T1000 (cell line): ENCODE results near the gene ATXN10.
"Not testable (repeated sequence)": the region's sequence is repeated elsewhere in the genome, so short reads cannot be mapped to it uniquely, and the experiment has no call there.

Experiments
- DNase-seq: peaks from one replicate; lab custom pipeline; 2025; ENCODE audit warnings: mixed read lengths; lab: John Stamatoyannopoulos, UW

Gene ATXN10

DNA sequence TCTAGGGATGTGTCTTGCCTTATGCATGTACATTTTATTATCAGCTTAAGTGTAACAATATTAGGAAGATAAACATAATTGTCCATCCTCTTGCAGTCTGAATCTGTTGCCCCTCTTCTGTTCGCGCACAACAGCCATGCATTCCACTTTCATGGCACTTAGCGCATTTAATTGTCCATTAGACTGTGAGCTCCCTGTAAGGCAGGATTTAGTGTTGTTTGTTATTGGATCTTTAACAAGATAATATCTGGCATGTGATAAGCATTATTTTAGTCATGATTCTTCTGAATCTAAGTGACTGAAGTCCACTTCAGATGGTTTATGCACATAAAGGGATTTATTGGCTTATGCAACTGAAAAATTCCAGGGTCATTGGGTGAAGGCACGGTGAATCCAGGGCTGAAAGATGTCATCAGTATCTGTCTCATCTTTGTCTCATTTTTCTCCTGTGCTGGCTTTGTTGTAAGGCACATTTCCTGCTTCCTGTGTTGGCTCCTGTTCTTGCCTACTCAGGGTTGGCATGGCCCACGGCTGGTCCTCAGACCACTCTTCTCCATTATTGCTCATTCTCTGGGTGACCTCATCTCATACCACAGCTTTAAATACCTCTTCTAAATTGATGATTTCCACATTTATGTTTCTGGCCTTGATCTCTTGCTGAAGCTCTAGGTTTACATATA is 37.6 kb downstream of the ATXN10 start:
- peak; percentile 50 for DNase-seq

DNA sequence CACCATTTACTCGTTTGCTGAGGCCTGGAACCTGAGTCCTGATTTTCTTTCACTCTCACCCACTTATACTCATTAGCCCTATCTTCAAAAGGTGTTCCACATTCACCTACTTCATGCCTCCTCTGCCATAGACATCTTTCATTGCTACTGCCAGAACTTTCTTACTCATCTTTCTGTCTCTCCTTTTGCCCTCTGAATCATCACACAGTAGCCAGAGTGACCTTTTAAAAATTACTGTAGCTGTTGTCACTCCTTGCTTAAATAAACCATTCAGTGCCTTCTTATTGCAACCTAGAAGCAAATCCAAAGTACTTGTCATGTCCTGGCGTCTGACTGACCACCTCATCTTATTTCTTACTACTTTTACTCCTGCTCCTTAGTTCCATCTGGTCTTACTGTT is 38.2 kb downstream of the ATXN10 start:
- DNase-seq: no peak

DNA sequence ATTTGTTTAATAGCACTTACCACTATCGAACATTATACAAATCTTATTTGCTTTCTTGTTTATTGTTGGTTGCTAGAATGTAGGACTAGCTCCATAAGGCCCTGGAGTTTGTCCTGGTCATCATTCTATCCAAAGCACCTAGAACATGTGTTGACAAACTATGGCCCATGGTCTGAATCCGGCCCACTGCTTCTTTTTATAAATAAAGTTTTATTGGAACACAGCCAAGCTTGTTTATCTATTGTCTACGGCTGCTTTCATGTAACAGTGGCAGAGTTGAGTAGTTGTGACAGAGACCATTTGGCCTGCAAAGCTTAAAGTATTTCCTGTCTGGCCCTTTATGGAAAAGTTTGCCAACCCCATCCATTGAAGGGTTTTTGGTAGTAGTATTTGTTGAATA is 38.8 kb downstream of the ATXN10 start:
- DNase-seq: no peak

- DNase-seq: not testable (repeated sequence)
Measured at GRCh38 chr22:45714390-45714789, 42.8 kb downstream of the ATXN10 start.

DNA sequence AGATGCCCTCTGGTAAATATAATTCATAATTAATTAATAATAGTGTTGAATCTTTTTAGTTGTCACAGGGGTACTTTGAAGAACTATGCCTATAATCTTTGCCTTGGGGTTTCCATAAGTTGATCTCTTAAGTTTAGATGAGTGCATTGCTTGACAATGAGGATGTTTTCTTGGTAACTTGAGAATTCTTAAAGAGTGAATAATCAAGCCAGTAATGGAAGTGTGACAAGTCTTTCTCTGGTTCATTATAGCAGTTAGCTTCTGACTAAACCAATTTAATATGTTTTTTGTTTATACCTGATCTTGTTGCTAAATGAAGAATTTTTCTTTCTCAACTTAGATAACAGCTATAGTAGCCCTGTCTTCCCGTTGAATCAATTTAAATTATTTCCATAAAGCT is 46.2 kb downstream of the ATXN10 start:
- DNase-seq: no peak

GRCh38 chr22:45718391-45718790 is 46.8 kb downstream of the ATXN10 start:
- DNase-seq: no peak

DNA sequence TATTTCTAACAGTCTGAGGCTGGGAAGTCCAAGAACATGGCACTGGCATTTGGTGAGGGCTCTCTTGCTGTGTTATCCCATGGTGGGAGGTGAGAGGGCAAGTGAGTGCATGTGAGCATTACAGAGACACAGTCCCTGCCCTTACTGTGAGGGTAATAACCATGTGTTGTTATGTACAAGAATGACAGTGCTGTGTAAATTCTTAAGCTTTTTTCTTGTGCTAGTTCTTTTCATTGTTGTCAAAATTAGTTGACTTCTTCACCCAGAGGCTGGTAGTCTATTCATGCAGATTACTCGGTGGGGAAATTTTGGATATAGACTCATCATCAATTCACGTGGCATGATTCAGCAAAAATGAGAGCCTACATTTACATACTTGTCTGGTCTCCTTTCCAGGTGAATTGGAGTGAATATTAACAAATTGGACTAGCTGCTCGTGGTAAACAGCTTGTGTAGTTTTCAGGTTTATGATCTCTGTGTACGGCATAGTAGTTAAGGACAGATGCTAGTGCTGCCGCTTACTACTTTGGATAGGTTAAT is 49.3 kb downstream of the ATXN10 start:
- no peak for DNase-seq

DNA sequence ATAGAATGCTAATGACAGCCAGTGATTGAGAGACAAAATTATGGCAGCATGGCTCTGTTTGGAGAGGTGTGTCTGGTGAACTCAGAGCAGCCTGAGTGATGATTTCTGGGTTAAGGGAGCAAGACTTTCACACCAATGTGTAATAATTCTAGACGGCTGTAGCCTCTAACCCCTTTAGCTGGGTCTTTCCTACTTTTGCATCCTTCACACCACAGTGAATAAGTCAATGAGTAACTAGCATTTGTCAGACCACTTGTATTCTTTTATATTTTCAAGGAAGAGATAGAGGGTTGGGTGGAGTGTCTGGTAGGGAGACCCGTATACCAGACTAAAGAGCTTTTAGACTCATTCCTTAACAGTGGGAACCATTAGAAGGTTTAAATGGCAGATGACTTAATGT is 50.4 kb downstream of the ATXN10 start:
- DNase-seq: no peak

DNA sequence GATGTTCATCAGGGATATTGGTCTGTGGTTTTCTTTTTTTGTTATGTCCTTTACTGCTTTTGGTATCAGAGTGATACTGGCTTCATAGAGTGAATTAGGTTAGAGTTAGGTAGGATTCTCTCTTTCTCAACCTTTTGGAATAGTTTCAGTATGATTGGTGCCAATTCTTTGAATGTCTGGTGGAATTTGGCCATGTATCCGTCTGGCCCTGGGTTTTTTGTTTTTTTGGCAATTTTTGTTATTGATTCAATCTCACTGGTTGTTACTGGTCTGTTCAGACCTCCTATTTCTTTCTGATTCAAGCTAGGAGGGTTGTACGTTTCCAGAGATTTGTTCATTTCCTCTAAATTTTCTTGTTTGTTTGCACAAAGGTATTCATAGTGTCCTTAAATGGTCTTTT is 54.4 kb downstream of the ATXN10 start:
- no peak for DNase-seq

GRCh38 chr22:45731041-45731797 is 59.6 kb downstream of the ATXN10 start:
- no peak for DNase-seq

DNA sequence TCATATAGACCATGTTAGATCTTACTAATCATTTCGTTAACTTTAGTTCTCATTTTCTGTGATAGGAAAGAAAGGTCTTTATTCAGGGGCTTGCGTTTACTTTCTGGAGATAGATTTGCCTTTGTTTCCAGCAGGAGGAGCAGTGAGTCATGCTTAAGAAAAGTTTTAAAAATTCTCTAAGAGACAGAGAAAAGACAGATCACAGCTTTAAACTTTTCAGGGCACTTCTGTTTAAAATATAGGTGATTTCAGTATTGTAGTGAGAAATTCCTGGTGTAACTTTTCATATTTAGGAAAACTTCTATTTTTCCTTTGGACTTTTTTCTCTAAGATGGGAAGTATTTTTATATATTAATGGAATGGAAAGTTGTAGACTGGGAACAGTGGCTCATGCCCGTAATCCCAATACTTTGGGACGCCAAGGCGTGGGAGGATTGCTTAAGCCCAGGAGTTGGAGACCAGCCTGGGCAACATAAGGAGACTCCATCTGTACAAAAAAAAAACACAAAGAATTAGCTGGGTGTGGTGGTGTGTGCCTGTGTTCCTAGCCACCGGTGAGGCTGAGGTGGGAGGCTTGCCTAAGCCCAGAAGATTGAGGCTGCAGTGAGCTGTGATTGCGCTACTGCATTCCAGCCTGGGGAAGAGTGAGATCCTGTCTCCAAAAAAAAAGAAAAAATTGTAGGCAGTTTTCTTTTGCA is 60.3 kb downstream of the ATXN10 start:
- DNase-seq: no peak

- DNase-seq: no peak
Measured at GRCh38 chr22:45735273-45735672, 63.6 kb downstream of the ATXN10 start.

GRCh38 chr22:45738206-45738605 is 66.6 kb downstream of the ATXN10 start:
- DNase-seq: no peak

DNA sequence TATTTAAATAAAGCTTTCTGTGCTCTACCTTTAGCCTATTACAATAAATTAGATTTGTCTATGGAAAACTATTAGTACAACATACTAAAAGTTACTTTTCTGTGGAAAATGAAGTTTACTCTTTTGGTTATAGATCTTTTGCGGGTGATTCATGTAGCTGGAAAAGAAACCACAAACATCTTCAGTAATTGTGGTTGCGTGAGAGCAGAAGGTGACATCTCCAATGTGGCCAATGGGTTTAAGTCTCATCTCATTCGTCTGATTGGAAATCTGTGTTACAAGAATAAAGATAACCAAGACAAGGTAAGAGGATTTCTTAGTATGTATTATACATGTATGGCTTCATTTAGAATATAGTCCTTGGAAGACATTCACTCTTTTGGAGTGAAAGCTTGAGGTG is 68.6 kb downstream of the ATXN10 start:
- no peak for DNase-seq

DNA sequence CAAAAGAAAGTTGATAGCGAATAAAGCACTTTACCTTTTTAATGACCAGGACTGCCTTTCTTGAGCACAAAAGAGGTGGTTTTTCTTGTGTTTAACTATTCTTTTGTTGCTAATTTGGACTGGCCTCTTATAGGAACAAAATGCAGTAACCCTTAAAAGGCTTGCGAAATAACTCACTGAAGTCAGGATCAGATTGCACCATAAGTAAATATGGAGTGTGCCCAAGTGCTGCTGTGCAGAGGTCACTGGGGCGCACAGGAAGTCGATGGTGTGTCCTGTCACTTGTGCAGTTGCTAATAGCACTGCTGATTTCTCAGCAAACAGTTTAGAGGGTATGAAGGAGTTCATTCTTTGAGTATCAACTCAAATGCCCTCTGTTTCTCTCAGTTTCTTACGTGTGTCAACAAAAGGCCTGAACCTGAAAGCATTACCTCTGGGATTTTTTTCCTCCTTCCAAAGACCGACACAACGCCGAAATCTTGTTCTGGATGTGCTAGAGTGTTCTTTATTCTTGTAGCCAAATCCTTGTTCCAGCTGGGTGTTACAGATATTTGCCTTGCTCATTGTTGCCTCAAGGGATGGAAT is 71.3 kb downstream of the ATXN10 start:
- no peak for DNase-seq

GRCh38 chr22:45743687-45744086 is 72.1 kb downstream of the ATXN10 start:
- DNase-seq: no peak

GRCh38 chr22:45744442-45744841 is 72.8 kb downstream of the ATXN10 start:
- no peak for DNase-seq

DNA sequence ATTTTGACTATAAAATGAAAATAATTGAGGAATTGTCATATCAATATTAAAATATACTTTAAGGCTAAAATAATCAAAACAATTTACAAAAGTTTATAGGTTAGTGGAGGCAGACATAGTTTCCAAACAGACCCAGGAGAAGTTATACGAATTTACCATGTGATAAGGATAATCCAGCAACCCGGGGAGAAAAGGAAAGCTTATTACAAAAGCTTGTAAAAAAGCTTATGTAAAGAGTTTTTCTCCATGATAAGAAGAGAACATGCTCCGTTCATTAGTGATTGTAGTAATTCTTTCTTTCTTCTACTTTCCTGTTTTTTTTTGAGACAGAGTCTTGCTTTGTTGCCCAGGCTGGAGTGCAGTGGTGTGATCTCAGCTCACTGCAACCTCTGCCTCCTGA is 79.0 kb downstream of the ATXN10 start:
- no peak for DNase-seq

DNA sequence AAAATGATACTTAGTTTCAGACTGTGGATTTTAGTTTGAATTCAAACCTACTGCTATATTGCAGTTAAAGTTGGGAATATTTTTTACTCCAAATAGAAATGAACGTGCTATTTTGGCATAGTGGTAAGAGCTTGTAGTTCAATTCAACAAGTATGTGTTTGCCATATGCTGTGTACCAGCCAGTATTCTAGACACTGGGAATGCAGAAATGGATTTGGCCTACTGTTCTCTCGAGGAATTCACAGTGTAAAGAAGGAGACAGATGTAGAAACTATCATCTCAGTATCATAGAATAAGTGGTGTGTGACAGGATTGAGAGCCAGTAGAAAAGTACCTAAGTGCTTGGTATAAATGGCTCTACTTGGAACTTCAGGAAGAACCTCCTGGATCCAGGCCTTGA is 80.4 kb downstream of the ATXN10 start:
- DNase-seq: no peak

DNA sequence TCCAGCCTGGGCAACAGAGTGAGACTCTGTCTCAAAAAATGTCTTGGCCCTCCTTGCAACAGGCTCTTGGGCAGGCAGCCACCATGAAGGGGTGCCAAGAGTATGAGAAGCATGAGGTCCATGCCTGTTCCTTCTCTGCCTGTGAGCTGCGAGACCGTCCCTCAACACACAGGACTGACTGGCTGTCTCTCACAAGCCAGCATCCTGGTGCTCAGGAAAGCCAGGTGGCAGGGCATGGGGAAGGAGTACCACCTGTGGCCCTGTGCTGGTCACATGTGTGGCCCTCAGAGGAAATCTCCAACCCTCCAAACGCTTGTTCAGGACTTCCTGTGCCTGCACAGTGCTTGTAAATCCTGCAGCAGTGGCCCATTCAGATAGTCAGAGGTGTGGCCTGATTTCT is 83.2 kb downstream of the ATXN10 start:
- DNase-seq: no peak

GRCh38 chr22:45756558-45756957 is 84.9 kb downstream of the ATXN10 start:
- no peak for DNase-seq

DNA sequence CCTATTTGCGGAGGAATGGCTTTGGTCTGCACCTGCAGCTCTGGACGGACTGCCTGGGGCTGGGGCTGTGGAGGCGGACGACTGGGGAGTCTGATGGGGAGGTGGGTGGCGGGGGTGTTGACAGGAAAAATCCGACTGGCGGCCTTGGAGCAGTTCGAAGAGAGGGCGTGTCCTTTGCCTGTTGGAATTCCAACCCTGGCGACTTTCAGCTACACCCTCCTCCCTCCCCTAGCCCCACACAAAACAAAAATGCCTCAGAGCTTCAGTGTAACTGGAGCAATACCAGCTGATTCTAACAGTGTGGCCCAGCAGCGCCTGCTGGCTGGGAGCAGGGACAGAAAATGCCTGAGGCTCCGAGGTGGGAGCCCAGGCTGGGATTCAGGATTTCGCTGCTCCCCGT is 85.4 kb downstream of the ATXN10 start:
- no peak for DNase-seq

DNA sequence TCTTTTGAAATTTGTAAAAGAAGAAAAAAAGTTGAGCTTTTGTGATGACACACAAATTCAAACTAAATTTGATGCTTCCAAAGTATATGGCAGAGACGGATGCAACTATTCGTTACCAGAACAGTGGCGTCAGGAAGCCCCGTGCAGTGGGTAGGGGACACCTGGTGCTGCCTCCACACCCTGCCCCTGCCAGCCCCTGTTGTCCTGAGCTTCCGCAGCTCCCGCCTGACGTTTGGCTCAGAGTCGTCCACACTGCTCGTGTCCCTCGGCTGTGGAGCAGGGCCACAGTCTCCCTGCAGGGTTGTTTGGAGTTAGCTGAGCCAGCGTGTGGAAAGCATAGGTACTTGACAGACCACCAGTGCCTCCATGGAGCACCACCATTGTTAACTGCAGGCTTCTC is 86.3 kb downstream of the ATXN10 start:
- DNase-seq: no peak
